GM23248 (cell line): ENCODE results near the gene TEAD1. TPM values are rescaled to one million over a fixed set of nuclear protein-coding genes. Genes with fewer than 3 reads are reported as not detected.

Source experiments
- DNase-seq: peaks from one replicate; pipeline ENCODE4 v3.0.0-alpha.2; 2015
- H2AFZ ChIP-seq: fragments of 200-600 bp; sonication (generic); 2 replicates; pipeline ENCODE4 v1.6.1; 2016; ENCODE audit warnings: antibody characterized with exemption
- H3F3A ChIP-seq: fragments of 200-600 bp; sonication (generic); 2 replicates; pipeline ENCODE4 v1.6.1; 2016; ENCODE audit warnings: mild to moderate bottlenecking, antibody characterized with exemption, mixed run types; ENCODE audit not compliant: insufficient read depth
- H3K27ac ChIP-seq: fragments of 200-600 bp; sonication (generic); 2 replicates; pipeline ENCODE4 v1.5.1; 2016; ENCODE audit warnings: mild to moderate bottlenecking
- H3K27me3 ChIP-seq: fragments of 200-600 bp; sonication (generic); replicated peaks from 2 replicates; pipeline ENCODE4 v1.6.1; 2016; ENCODE audit warnings: mild to moderate bottlenecking; ENCODE audit not compliant: insufficient read depth
- H3K36me3 ChIP-seq: fragments of 200-600 bp; sonication (generic); 2 replicates; pipeline ENCODE4 v1.6.1; 2016; ENCODE audit warnings: low read depth, mild to moderate bottlenecking
- H3K4me1 ChIP-seq: fragments of 200-600 bp; sonication (generic); 2 replicates; pipeline ENCODE4 v1.6.1; 2016; ENCODE audit warnings: mild to moderate bottlenecking; ENCODE audit not compliant: insufficient read depth
- H3K4me2 ChIP-seq: fragments of 200-600 bp; sonication (generic); one replicate; pipeline ENCODE4 v1.6.1; 2016; ENCODE audit warnings: mild to moderate bottlenecking; ENCODE audit not compliant: unreplicated experiment
- H3K4me3 ChIP-seq: fragments of 200-600 bp; sonication (generic); 2 replicates; pipeline ENCODE4 v1.5.1; 2016; ENCODE audit warnings: mild to moderate bottlenecking
- H3K79me2 ChIP-seq: fragments of 200-600 bp; sonication (generic); 2 replicates; pipeline ENCODE4 v1.6.1; 2016; ENCODE audit warnings: mild to moderate bottlenecking; ENCODE audit not compliant: insufficient read depth
- H3K9ac ChIP-seq: fragments of 200-600 bp; sonication (generic); 2 replicates; pipeline ENCODE4 v1.6.1; 2016; ENCODE audit warnings: mild to moderate bottlenecking
- H3K9me2 ChIP-seq: fragments of 200-600 bp; sonication (generic); 2 replicates; pipeline ENCODE4 v1.6.1; 2016; ENCODE audit warnings: mixed run types, mild to moderate bottlenecking, moderate library complexity; ENCODE audit not compliant: insufficient read depth
- H3K9me3 ChIP-seq: fragments of 200-600 bp; sonication (generic); one replicate; pipeline ENCODE4 v1.6.1; 2017; ENCODE audit warnings: low read depth
- H4K20me1 ChIP-seq: fragments of 200-600 bp; sonication (generic); 2 replicates; pipeline ENCODE4 v1.6.0; 2016; ENCODE audit not compliant: insufficient read depth
- EZH2 ChIP-seq: fragments of 200-600 bp; sonication (generic); IDR thresholded peaks from 2 replicates; pipeline ENCODE4 v1.6.1; 2018; ENCODE audit warnings: antibody characterized with exemption, mild to moderate bottlenecking; ENCODE audit not compliant: insufficient read depth, poor library complexity, severe bottlenecking
- EZH2phosphoT487 ChIP-seq: fragments of 200-600 bp; sonication (generic); IDR thresholded peaks from 2 replicates; pipeline ENCODE4 v1.6.1; 2018; ENCODE audit warnings: antibody characterized with exemption, moderate library complexity, mild to moderate bottlenecking, low read depth; ENCODE audit not compliant: insufficient read depth
- WGBS, 2 experiments: methylation state at CpG; one replicate each; pipeline ENCODE4 v1.1.6; 2015 to 2017; ENCODE audit warnings: low lambda C conversion rate in 2 of 2, low coverage in 1 of 2; ENCODE audit errors: missing lambda C conversion rate in 2 of 2; 5-methylcytosine and 5-hydroxymethylcytosine counted together
- in situ Hi-C: fragments of 300-500 bp; cut with MboI; formaldehyde crosslinking; loops from 2 replicates; pipeline ENCODE4 v1.15.0; 2020
- polyA plus RNA-seq: library from polyadenylated mRNA; unstranded; fragments of >200 nt; fragmentation: Nextera tagmentation; extraction: Ambion mirVana; gene quantifications from 2 replicates; pipeline ENCODE4 v1.2.1, GENCODE V29; 2016
- total RNA-seq: library from RNA; depleted of rRNA; stranded (reverse); fragments of >200 nt; shearing (Covaris generic); gene quantifications from 2 replicates; pipeline ENCODE4 v1.2.3, GENCODE V29; 2014

The TEAD1 gene
- total and polyA plus RNA-seq, 2 experiments from 2014 or later: 52.3 to 144 TPM

DNA sequence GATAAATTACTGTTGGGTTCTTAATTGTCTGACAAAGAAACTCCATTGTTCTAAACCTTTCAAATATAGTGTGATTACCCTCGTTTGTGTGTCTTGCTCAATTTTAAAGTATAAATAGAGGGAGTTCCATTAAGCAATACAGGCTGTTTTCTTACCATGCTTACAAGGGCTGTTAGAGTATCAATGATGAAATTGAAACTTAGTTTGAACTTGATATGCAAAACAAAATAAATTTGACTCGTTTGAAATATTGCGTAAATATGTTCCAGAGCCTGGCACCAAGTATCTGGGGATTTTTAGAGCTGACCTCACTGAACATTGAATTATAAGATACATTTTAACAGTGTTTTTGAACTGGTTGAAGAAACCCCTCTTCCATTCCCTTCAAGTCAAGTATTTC, 31.7 kb downstream of the TEAD1 start:
- Histone ChIP-seq H3K4me2 (no peak overlapping the region), H3K4me1 (0 out of 2 replicates have a peak, but pooled peaks cover 15% of the 10 kb centered on the region), H3K9me2 (no peaks in the 10 kb centered on the region), H3K9ac (no peak overlapping the region), H3K36me3 (peaks cover 3% of the 10 kb centered on the region), H3K4me3 (no peak overlapping the region), H3K27ac (no peak overlapping the region), H3K27me3 (no peaks in the 10 kb centered on the region), H3F3A (peaks cover 10% of the 10 kb centered on the region), H3K79me2 (peaks cover 100% of the 10 kb centered on the region), H2AFZ (no peak overlapping the region), H4K20me1 (peaks cover 51% of the 10 kb centered on the region), H3K9me3 (no peaks in the 10 kb centered on the region)
- 32 to 43% methylated on average over 3 of the region's 3 CpGs for WGBS, 2 experiments
- TF ChIP-seq EZH2 (no peak), EZH2phosphoT487 (no peak)
- in situ Hi-C loops: no loop called here
- DNase-seq: no peak

DNA sequence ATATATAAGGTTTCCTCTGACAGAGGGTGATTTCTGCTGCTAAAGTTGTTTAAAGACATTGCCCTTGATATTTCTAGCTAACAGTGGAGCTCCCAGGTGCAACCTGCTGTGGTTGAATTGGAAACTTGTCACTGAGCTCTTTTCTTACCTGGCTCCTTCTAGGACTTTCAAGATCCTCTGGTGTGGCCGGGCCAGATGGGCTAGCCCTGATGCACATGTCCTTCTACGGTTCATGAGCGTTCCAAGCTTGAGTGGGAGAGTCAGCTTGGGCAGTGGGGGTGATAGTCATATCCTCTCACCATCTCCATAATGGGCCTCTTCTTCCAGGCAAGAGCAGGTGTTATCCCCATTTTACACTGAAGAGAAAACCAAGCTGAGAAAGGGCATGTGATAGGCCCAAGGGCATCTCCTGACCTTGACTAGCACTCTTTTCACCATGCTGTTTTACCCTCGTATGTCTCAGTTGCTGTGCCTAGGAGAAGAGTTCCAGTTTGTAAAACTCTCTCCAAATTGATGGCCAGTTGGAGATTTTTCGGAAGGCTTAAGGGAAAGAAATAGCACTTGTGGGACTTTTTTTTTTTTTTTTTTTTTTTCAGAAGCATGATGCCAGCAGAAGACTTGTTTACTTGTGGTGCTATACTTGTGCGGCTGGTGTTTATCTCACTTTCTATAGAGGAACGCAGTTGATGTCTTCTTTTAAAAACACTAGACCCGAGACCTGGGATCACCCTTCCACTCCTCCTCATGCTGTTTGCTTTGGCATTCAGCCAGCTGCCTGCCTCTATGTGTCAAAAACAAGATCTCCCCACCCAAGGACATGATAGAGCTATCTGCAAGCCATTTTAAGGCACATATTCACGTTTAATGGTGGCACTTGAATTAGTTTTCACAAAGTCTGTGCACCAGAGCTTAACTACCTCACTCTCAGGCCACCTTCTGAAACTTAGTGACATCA, 32.6 kb downstream of the TEAD1 start:
- H3F3A ChIP-seq: peaks cover 7% of the 10 kb centered on the region
- H3K9ac ChIP-seq: no peak overlapping the region
- in situ Hi-C loops: no loop called here
- H3K9me2 ChIP-seq: no peaks in the 10 kb centered on the region
- no peak overlapping the region for H2AFZ ChIP-seq
- H3K27me3 ChIP-seq: no peaks in the 10 kb centered on the region
- no peaks in the 10 kb centered on the region for H3K9me3 ChIP-seq
- H3K4me3 ChIP-seq: no peak overlapping the region
- peaks cover 15% of the 10 kb centered on the region; the same call in 1 of the 2 replicates for H3K4me1 ChIP-seq
- peaks cover 100% of the 10 kb centered on the region for H3K79me2 ChIP-seq
- H3K36me3 ChIP-seq: peaks cover 3% of the 10 kb centered on the region
- H4K20me1 ChIP-seq: peaks cover 53% of the 10 kb centered on the region
- no peak for DNase-seq
- 86 to 91% methylated on average over 9 of the region's 9 CpGs for WGBS, 2 experiments
- no peak overlapping the region for H3K27ac ChIP-seq
- H3K4me2 ChIP-seq: no peak overlapping the region
- TF ChIP-seq EZH2phosphoT487: no peak
- no peak for TF ChIP-seq EZH2

DNA sequence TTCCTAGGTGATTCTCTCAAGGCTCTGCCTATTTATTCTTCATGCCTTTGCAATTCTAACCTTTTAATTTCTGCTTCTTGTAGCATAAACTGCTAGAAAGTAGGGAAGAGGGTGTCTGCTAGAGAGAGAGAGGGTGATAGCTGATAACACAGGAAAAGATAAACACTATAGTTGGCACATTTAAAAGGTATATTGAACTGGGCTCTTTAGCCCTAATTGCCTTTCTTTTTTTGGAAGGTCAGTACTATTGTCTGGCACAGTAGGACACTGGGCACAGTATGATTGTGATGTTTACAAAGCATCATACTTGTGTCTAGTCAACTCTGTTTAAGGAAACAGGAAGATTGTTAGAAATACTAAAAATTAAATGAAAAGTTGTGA, 33.3 kb downstream of the TEAD1 start:
- in situ Hi-C loops: no loop called here
- Histone ChIP-seq H3K4me1 (peaks cover 21% of the 10 kb centered on the region; the same call in 1 of the 2 replicates), H3K9ac (no peak overlapping the region), H3F3A (peaks cover 7% of the 10 kb centered on the region), H3K27me3 (no peaks in the 10 kb centered on the region), H3K79me2 (peaks cover 100% of the 10 kb centered on the region), H3K9me3 (no peaks in the 10 kb centered on the region), H4K20me1 (peaks cover 53% of the 10 kb centered on the region), H3K4me2 (no peak overlapping the region), H3K4me3 (no peak overlapping the region), H3K27ac (no peak overlapping the region), H2AFZ (no peak overlapping the region), H3K36me3 (peaks cover 3% of the 10 kb centered on the region), H3K9me2 (no peaks in the 10 kb centered on the region)
- TF ChIP-seq EZH2phosphoT487 (no peak), EZH2 (no peak)
- no peak for DNase-seq

DNA sequence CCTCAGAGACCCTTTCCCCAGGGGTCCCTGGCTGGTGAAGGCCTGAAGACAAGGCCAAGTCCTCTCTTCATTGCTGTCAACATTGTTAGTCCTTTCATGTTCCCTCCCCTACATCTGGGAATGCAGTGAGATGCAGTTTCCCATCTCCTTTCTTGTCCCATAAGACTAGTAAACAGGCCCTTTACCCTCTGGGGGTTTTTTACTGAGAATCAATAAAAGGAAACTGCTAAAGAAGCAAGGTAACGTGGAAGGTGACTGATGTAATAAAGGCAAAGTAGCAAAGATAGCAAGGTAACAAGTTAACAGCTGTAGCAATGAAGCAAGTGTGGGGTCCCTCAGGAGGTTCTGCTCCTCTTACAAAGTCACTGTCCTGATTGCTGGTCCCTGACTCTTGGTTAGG, 37.3 kb downstream of the TEAD1 start:
- H3K9me2 ChIP-seq: no peaks in the 10 kb centered on the region
- no peak overlapping the region for H3K9ac ChIP-seq
- DNase-seq: no peak
- H3K4me1 ChIP-seq: peaks cover 7% of the 10 kb centered on the region; the same call in 1 of the 2 replicates
- no peaks in the 10 kb centered on the region for H3K27me3 ChIP-seq
- no peaks in the 10 kb centered on the region for H3K36me3 ChIP-seq
- H3F3A ChIP-seq: peaks cover 7% of the 10 kb centered on the region; the same call in 1 of the 2 replicates
- H3K4me3 ChIP-seq: no peak overlapping the region
- H3K4me2 ChIP-seq: no peak overlapping the region
- 98 to 100% methylated on average over 1 of the region's 1 CpG for WGBS, 2 experiments
- H2AFZ ChIP-seq: no peak overlapping the region
- H4K20me1 ChIP-seq: peaks cover 41% of the 10 kb centered on the region
- in situ Hi-C loops: no loop called here
- no peaks in the 10 kb centered on the region for H3K9me3 ChIP-seq
- TF ChIP-seq EZH2phosphoT487 (no peak), EZH2 (no peak)
- no peak overlapping the region for H3K27ac ChIP-seq
- peaks cover 100% of the 10 kb centered on the region for H3K79me2 ChIP-seq
